CD8-positive, alpha-beta memory T cell (primary cell): ENCODE results near the gene ZC4H2. TPM values are rescaled to one million over a fixed set of nuclear protein-coding genes. Genes with fewer than 3 reads are reported as not detected.

Source experiments
- CTCF ChIA-PET: fragments of 350-600 bp; sonication (Branson Sonifier 250); formaldehyde crosslinking; loops from one replicate; lab custom pipeline; 2021; ENCODE audit warnings: antibody characterized with exemption; lab: Charles Lee
- POLR2A ChIA-PET: fragments of 350-600 bp; sonication (Branson Sonifier 250); formaldehyde crosslinking; loops from one replicate; lab custom pipeline; 2021; ENCODE audit warnings: antibody characterized with exemption; lab: Charles Lee
- DNase-seq, 5 donors: peaks; one replicate each; pipeline versions ENCODE4 v3.0.0 to v3.0.0-alpha.2; 2020 to 2022; ENCODE audit warnings: mixed read lengths in 1 of 5
- H3K27ac ChIP-seq: one replicate; pipeline ENCODE4 v1.7.0; 2013; ENCODE audit warnings: low read depth, mild to moderate bottlenecking, low read length, moderate library complexity
- H3K27me3 ChIP-seq: 2 replicates; pipeline ENCODE4 v1.7.0; 2013; ENCODE audit warnings: low read length, mild to moderate bottlenecking; ENCODE audit not compliant: insufficient read depth, poor library complexity, severe bottlenecking
- H3K36me3 ChIP-seq: 2 replicates; pipeline ENCODE4 v1.7.0; 2013; ENCODE audit warnings: mild to moderate bottlenecking, low read length, moderate library complexity; ENCODE audit not compliant: insufficient read depth
- H3K4me1 ChIP-seq: 2 replicates; pipeline ENCODE4 v1.7.0; 2013; ENCODE audit warnings: mild to moderate bottlenecking, low read length, moderate library complexity; ENCODE audit not compliant: insufficient read depth
- H3K4me3 ChIP-seq: 2 replicates; pipeline ENCODE4 v1.7.0; 2013; ENCODE audit warnings: mild to moderate bottlenecking, low read length
- H3K9me3 ChIP-seq: 2 replicates; pipeline ENCODE4 v1.7.0; 2013; ENCODE audit warnings: mild to moderate bottlenecking, low read length
- H3K27ac Mint-ChIP-seq, 8 donors: one replicate each; pipeline ENCODE4 v1.8.0; 2020 to 2021; ENCODE audit warnings: mixed read lengths in 8 of 8, mild to moderate bottlenecking in 6 of 8, inconsistent platforms in 3 of 8, moderate library complexity in 3 of 8
- H3K27me3 Mint-ChIP-seq, 2 donors: one replicate each; pipeline ENCODE4 v1.8.0; 2020 to 2021; ENCODE audit warnings: mixed read lengths in 2 of 2, mild to moderate bottlenecking in 1 of 2, moderate library complexity in 1 of 2
- H3K36me3 Mint-ChIP-seq, 3 donors: one replicate each; pipeline ENCODE4 v1.8.0; 2020 to 2021; ENCODE audit warnings: mixed read lengths in 3 of 3, inconsistent platforms in 1 of 3, mild to moderate bottlenecking in 1 of 3
- H3K4me1 Mint-ChIP-seq, 3 donors: one replicate each; pipeline ENCODE4 v1.8.0; 2020 to 2021; ENCODE audit warnings: mixed read lengths in 3 of 3, inconsistent platforms in 1 of 3, mild to moderate bottlenecking in 1 of 3
- H3K4me3 Mint-ChIP-seq, 7 donors: one replicate each; pipeline ENCODE4 v1.8.0; 2020 to 2021; ENCODE audit warnings: mixed read lengths in 7 of 7, mild to moderate bottlenecking in 6 of 7, moderate library complexity in 4 of 7, inconsistent platforms in 2 of 7
- H3K9me3 Mint-ChIP-seq, 5 donors: one replicate each; pipeline ENCODE4 v1.8.0; 2020 to 2022; ENCODE audit warnings: mixed read lengths in 5 of 5, mild to moderate bottlenecking in 3 of 5, moderate library complexity in 2 of 5, inconsistent platforms in 1 of 5
- polyA plus RNA-seq: library from polyadenylated mRNA; unstranded; fragments of 300-500 nt; fragmentation: Illumina TruSeq; gene quantifications from one replicate; pipeline ENCODE4 v1.2.3, GENCODE V29; 2021
- total RNA-seq, 2 experiments: library from RNA; stranded (reverse); gene quantifications; one replicate each; pipeline ENCODE4 v1.2.3, GENCODE V29; 2021

Gene ZC4H2
- total and polyA plus RNA-seq, 3 experiments from 2014 or later: 7.1 to 9.9 (median 7.3) TPM

GRCh38 chrX:64977830-64978229, 1.6 kb upstream of the ZC4H2 start:
- DNase-seq: no peak
- ChIA-PET POLR2A (no interaction called here), CTCF (no interaction called here)
- H3K27me3 Mint-ChIP-seq: peaks cover 0 to 4% of the 10 kb centered on the region in 2 donors
- peak overlapping the region in 2 of 8 donors; percentile 22 to 52 for H3K27ac Mint-ChIP-seq
- H3K4me1 ChIP-seq: peaks cover 6% of the 10 kb centered on the region
- H3K9me3 ChIP-seq: no peaks in the 10 kb centered on the region
- no peaks in the 10 kb centered on the region for H3K36me3 ChIP-seq
- H3K27me3 ChIP-seq: no peaks in the 10 kb centered on the region
- H3K4me3 ChIP-seq: no peak overlapping the region
- peaks cover 13 to 16% (median 15%) of the 10 kb centered on the region in 3 donors for H3K4me1 Mint-ChIP-seq
- H3K9me3 Mint-ChIP-seq: peaks cover 0 to 1% (median 0%) of the 10 kb centered on the region in 5 donors
- H3K4me3 Mint-ChIP-seq: peak overlapping the region in 1 of 7 donors; percentile 20
- peaks cover 0 to 7% (median 0%) of the 10 kb centered on the region in 3 donors for H3K36me3 Mint-ChIP-seq
- no peak overlapping the region for H3K27ac ChIP-seq

- Histone ChIP-seq H3K27ac (no peak overlapping the region), H3K36me3 (no peaks in the 10 kb centered on the region), H3K9me3 (no peaks in the 10 kb centered on the region), H3K27me3 (no peaks in the 10 kb centered on the region), H3K4me1 (peaks cover 6% of the 10 kb centered on the region), H3K4me3 (no peak overlapping the region)
- H3K4me3 Mint-ChIP-seq: peak overlapping the region; percentile 88 to 98 (median 93)
- peaks cover 0 to 1% (median 0%) of the 10 kb centered on the region in 5 donors for H3K9me3 Mint-ChIP-seq
- peaks cover 15 to 16% (median 16%) of the 10 kb centered on the region in 3 donors for H3K4me1 Mint-ChIP-seq
- peaks cover 0 to 4% of the 10 kb centered on the region in 2 donors for H3K27me3 Mint-ChIP-seq
- ChIA-PET CTCF (interaction anchor here (1.5 kb wide), 1 partner anchor 58 kb away, joined by 4 read pairs; the partner anchor contains the start of gene ZC3H12B), POLR2A (interaction anchor here (0.6 kb wide), 1 partner anchor 1192 kb away, joined by 3 read pairs; the partner anchor contains the start of gene ARHGEF9)
- DNase-seq: no peak
- peak overlapping the region in 3 of 8 donors; percentile 1 to 52 (median 20) for H3K27ac Mint-ChIP-seq
- H3K36me3 Mint-ChIP-seq: peaks cover 0 to 8% (median 3%) of the 10 kb centered on the region in 3 donors
Observed at GRCh38 chrX:64977051-64977450, 801 bp upstream of the ZC4H2 start.

- Mint-ChIP-seq H3K4me3 (peak overlapping the region; percentile 88 to 98 (median 93)), H3K9me3 (peaks cover 0 to 1% (median 0%) of the 10 kb centered on the region in 5 donors), H3K4me1 (peaks cover 15 to 16% (median 16%) of the 10 kb centered on the region in 3 donors), H3K27ac (peak overlapping the region; percentile 7 to 96 (median 82)), H3K36me3 (peaks cover 2 to 8% (median 3%) of the 10 kb centered on the region in 3 donors), H3K27me3 (peaks cover 0 to 6% of the 10 kb centered on the region in 2 donors)
- H3K4me3 ChIP-seq: peak overlapping the region; percentile 86
- CTCF ChIA-PET: interaction anchor here (1.5 kb wide), 1 partner anchor 58 kb away, joined by 4 read pairs; the partner anchor contains the start of gene ZC3H12B
- no peak overlapping the region for H3K27ac ChIP-seq
- POLR2A ChIA-PET: interaction anchor here (0.6 kb wide), 1 partner anchor 1192 kb away, joined by 3 read pairs; the partner anchor contains the start of gene ARHGEF9
- H3K27me3 ChIP-seq: no peaks in the 10 kb centered on the region
- peaks cover 6% of the 10 kb centered on the region for H3K4me1 ChIP-seq
- H3K9me3 ChIP-seq: no peaks in the 10 kb centered on the region
- no peaks in the 10 kb centered on the region for H3K36me3 ChIP-seq
- DNase-seq: no peak
Observed at GRCh38 chrX:64976673-64977040, 407 bp upstream of the ZC4H2 start.

GRCh38 chrX:64975491-64975890, 759 bp downstream of the ZC4H2 start:
- Histone ChIP-seq H3K4me3 (peak overlapping the region; percentile 86), H3K9me3 (no peaks in the 10 kb centered on the region), H3K27ac (no peak overlapping the region), H3K27me3 (no peaks in the 10 kb centered on the region), H3K36me3 (no peaks in the 10 kb centered on the region), H3K4me1 (peaks cover 6% of the 10 kb centered on the region)
- Mint-ChIP-seq H3K27ac (peak overlapping the region in 7 of 8 donors; percentile 34 to 96 (median 83)), H3K4me1 (peaks cover 15 to 21% (median 19%) of the 10 kb centered on the region in 3 donors), H3K9me3 (peaks cover 0 to 3% (median 0%) of the 10 kb centered on the region in 5 donors), H3K4me3 (peak overlapping the region; percentile 88 to 98 (median 93)), H3K27me3 (peaks cover 0 to 7% of the 10 kb centered on the region in 2 donors), H3K36me3 (peaks cover 3 to 12% (median 8%) of the 10 kb centered on the region in 3 donors)
- peak in 4 of 5 donors; percentile 0 to 46 (median 16) for DNase-seq
- ChIA-PET POLR2A (no interaction called here), CTCF (interaction anchor here (1.5 kb wide), 1 partner anchor 59 kb away, joined by 4 read pairs; the partner anchor contains the start of gene ZC3H12B)

GRCh38 chrX:64925480-64925879, 50.8 kb downstream of the ZC4H2 start:
- Mint-ChIP-seq H3K27ac (peak overlapping the region in 1 of 8 donors; percentile 54), H3K4me3 (no peak overlapping the region), H3K27me3 (peaks cover 0 to 1% of the 10 kb centered on the region in 2 donors), H3K9me3 (peaks cover 0 to 50% (median 29%) of the 10 kb centered on the region in 5 donors), H3K36me3 (peaks cover 3 to 41% (median 3%) of the 10 kb centered on the region in 3 donors), H3K4me1 (peaks cover 0 to 1% (median 0%) of the 10 kb centered on the region in 3 donors)
- no peak overlapping the region for H3K27ac ChIP-seq
- no peak overlapping the region for H3K4me3 ChIP-seq
- POLR2A ChIA-PET: no interaction called here
- H3K36me3 ChIP-seq: no peaks in the 10 kb centered on the region
- H3K27me3 ChIP-seq: no peaks in the 10 kb centered on the region
- CTCF ChIA-PET: no interaction called here
- DNase-seq: no peak
- peaks cover 4% of the 10 kb centered on the region for H3K9me3 ChIP-seq
- H3K4me1 ChIP-seq: no peaks in the 10 kb centered on the region

GRCh38 chrX:64908121-64908520, 68.1 kb downstream of the ZC4H2 start:
- Mint-ChIP-seq H3K36me3 (peaks cover 3 to 56% (median 40%) of the 10 kb centered on the region in 3 donors), H3K27me3 (peaks cover 0 to 4% of the 10 kb centered on the region in 2 donors), H3K4me1 (no peaks in the 10 kb centered on the region), H3K27ac (no peak overlapping the region), H3K4me3 (no peak overlapping the region), H3K9me3 (peaks cover 8 to 32% (median 26%) of the 10 kb centered on the region in 5 donors)
- H3K36me3 ChIP-seq: no peaks in the 10 kb centered on the region
- POLR2A ChIA-PET: no interaction called here
- H3K9me3 ChIP-seq: no peaks in the 10 kb centered on the region
- no peak overlapping the region for H3K27ac ChIP-seq
- H3K4me3 ChIP-seq: no peak overlapping the region
- no peaks in the 10 kb centered on the region for H3K27me3 ChIP-seq
- H3K4me1 ChIP-seq: no peaks in the 10 kb centered on the region
- no peak for DNase-seq
- CTCF ChIA-PET: no interaction called here

- no peaks in the 10 kb centered on the region for H3K9me3 ChIP-seq
- POLR2A ChIA-PET: no interaction called here
Observed at GRCh38 chrX:64894454-64895038, 81.7 kb downstream of the ZC4H2 start.

GRCh38 chrX:64885850-64886249, 90.4 kb downstream of the ZC4H2 start:
- H3K27me3 ChIP-seq: no peaks in the 10 kb centered on the region
- CTCF ChIA-PET: no interaction called here
- no peaks in the 10 kb centered on the region for H3K9me3 ChIP-seq
- Mint-ChIP-seq H3K27me3 (peaks cover 0 to 1% of the 10 kb centered on the region in 2 donors), H3K4me3 (no peak overlapping the region), H3K36me3 (peaks cover 0 to 44% (median 5%) of the 10 kb centered on the region in 3 donors), H3K27ac (no peak overlapping the region), H3K9me3 (peaks cover 0 to 71% (median 58%) of the 10 kb centered on the region in 5 donors), H3K4me1 (peaks cover 0 to 1% (median 0%) of the 10 kb centered on the region in 3 donors)
- no peaks in the 10 kb centered on the region for H3K4me1 ChIP-seq
- no peaks in the 10 kb centered on the region for H3K36me3 ChIP-seq
- POLR2A ChIA-PET: no interaction called here
- no peak overlapping the region for H3K4me3 ChIP-seq
- no peak overlapping the region for H3K27ac ChIP-seq
- no peak for DNase-seq

More at GRCh38 chrX:64894454-64895038, 81.7 kb downstream of the ZC4H2 start:
- DNase-seq: peak in 2 of 5 donors; percentile 4 to 47
- H3K27me3 ChIP-seq: no peaks in the 10 kb centered on the region
- H3K27me3 Mint-ChIP-seq: no peaks in the 10 kb centered on the region
- H3K36me3 ChIP-seq: no peaks in the 10 kb centered on the region
- H3K36me3 Mint-ChIP-seq: peaks cover 0 to 12% (median 0%) of the 10 kb centered on the region in 3 donors
- H3K27ac ChIP-seq: no peak overlapping the region
- CTCF ChIA-PET: no interaction called here
- H3K4me3 Mint-ChIP-seq: no peak overlapping the region
- no peak overlapping the region for H3K4me3 ChIP-seq
- no peaks in the 10 kb centered on the region for H3K4me1 ChIP-seq
- peak overlapping the region in 4 of 8 donors; percentile 49 to 69 (median 60) for H3K27ac Mint-ChIP-seq
- peaks cover 16 to 19% (median 18%) of the 10 kb centered on the region in 3 donors for H3K4me1 Mint-ChIP-seq
- H3K9me3 Mint-ChIP-seq: peaks cover 0 to 15% (median 10%) of the 10 kb centered on the region in 5 donors
